Measurements from ENCODE around the gene CCDC51. TPM values are rescaled to one million over a fixed set of nuclear protein-coding genes. Genes with fewer than 3 reads are reported as not detected.
"Not testable (repeated sequence)": the region's sequence is repeated elsewhere in the genome, so short reads cannot be mapped to it uniquely, and the experiment has no call there.

CCDC51 gene
- total and polyA plus RNA-seq, 10 donors = 8.4 to 22.2 (median 15.0) TPM

GRCh38 chr3:48474619-48475018 is 34.7 kb upstream of the CCDC51 start:
- H3K9me3 ChIP-seq = no peaks in the 10 kb centered on the region
- peaks cover 0 to 63% (median 4%) of the 10 kb centered on the region in 6 donors for H3K36me3 ChIP-seq
- intact Hi-C loops (cut with DNase I; ENCODE audit: low total_unique reads) = no loop called here
- H3K4me3 ChIP-seq = no peak overlapping the region
- TF ChIP-seq POLR2A (IDR thresholded peaks at IDR 0.05) = no peak
- no peak for TF ChIP-seq POLR2AphosphoS5 (IDR thresholded peaks at IDR 0.05)
- TF ChIP-seq CTCF (IDR thresholded peaks at IDR 0.05 in 8 of 11, conservative IDR thresholded peaks at IDR 0.05 in 3 of 11) = no peak
- peak; percentile 47 for DNase-seq
- 69 to 81% (median 77%) methylated on average over 4 of the region's 4 CpGs for WGBS, 5 donors
- H3K27ac ChIP-seq = peak overlapping the region; percentile 19 to 99 (median 92)
- no peaks in the 10 kb centered on the region for H3K27me3 ChIP-seq (replicated peaks in 1 of 7)
- peaks cover 36 to 95% (median 77%) of the 10 kb centered on the region in 6 donors for H3K4me1 ChIP-seq

GRCh38 chr3:48474031-48474430 is 34.1 kb upstream of the CCDC51 start:
- intact Hi-C loops (cut with DNase I; ENCODE audit: low total_unique reads) = not testable (repeated sequence)
- Histone ChIP-seq H3K27ac (peak overlapping the region; percentile 87 to 99 (median 95)), H3K4me1 (peaks cover 42 to 95% (median 77%) of the 10 kb centered on the region in 6 donors)

GRCh38 chr3:48473617-48473952 is 33.7 kb upstream of the CCDC51 start:
- TF ChIP-seq POLR2AphosphoS5 (IDR thresholded peaks at IDR 0.05) = no peak
- no peak for TF ChIP-seq CTCF (IDR thresholded peaks at IDR 0.05 in 8 of 11, conservative IDR thresholded peaks at IDR 0.05 in 3 of 11)
- Histone ChIP-seq H3K4me3 (peak overlapping the region in 1 of 8 donors; percentile 83), H3K36me3 (peaks cover 0 to 63% (median 14%) of the 10 kb centered on the region in 6 donors), H3K27ac (peak overlapping the region; percentile 87 to 99 (median 95)), H3K9me3 (no peaks in the 10 kb centered on the region), H3K4me1 (peaks cover 46 to 95% (median 78%) of the 10 kb centered on the region in 6 donors), H3K27me3 (replicated peaks in 1 of 7) (no peaks in the 10 kb centered on the region)
- no peak for DNase-seq
- intact Hi-C loops (cut with DNase I; ENCODE audit: low total_unique reads) = no loop called here
- 84 to 91% (median 86%) methylated on average over 5 of the region's 5 CpGs for WGBS, 5 donors

More at GRCh38 chr3:48474031-48474430, 34.1 kb upstream of the CCDC51 start:
- 91 to 95% (median 93%) methylated on average over 4 of the region's 4 CpGs for WGBS, 5 donors
- H3K9me3 ChIP-seq; H3K27me3 ChIP-seq (replicated peaks in 1 of 7); H3K4me3 ChIP-seq: not testable (repeated sequence)
- DNase-seq = peak; percentile 12
- peaks cover 0 to 63% (median 10%) of the 10 kb centered on the region in 6 donors for H3K36me3 ChIP-seq

GRCh38 chr3:48472923-48473616 is 33.2 kb upstream of the CCDC51 start:
- TF ChIP-seq POLR2A (IDR thresholded peaks at IDR 0.05) (peak in 1 of 3 donors; percentile 85), CTCF (IDR thresholded peaks at IDR 0.05 in 8 of 11, conservative IDR thresholded peaks at IDR 0.05 in 3 of 11) (peak; percentile 38 to 71 (median 55)), POLR2AphosphoS5 (IDR thresholded peaks at IDR 0.05) (peak; percentile 92 to 96 (median 95))
- H3K27ac ChIP-seq = peak overlapping the region; percentile 87 to 99 (median 95)
- H3K36me3 ChIP-seq = peaks cover 0 to 63% (median 19%) of the 10 kb centered on the region in 6 donors
- no peaks in the 10 kb centered on the region for H3K27me3 ChIP-seq (replicated peaks in 1 of 7)
- peaks cover 47 to 95% (median 78%) of the 10 kb centered on the region in 6 donors for H3K4me1 ChIP-seq
- intact Hi-C loops (cut with DNase I; ENCODE audit: low total_unique reads) = no loop called here
- DNase-seq = peak; percentile 98
- 6 to 8% (median 6%) methylated on average over 16 to 17 of the region's 17 CpGs for WGBS, 5 donors
- no peaks in the 10 kb centered on the region for H3K9me3 ChIP-seq
- H3K4me3 ChIP-seq = peak overlapping the region; percentile 55 to 83 (median 66)
